22Rv1 (cell line): ENCODE measurements around the gene BNC2.

Experiments
- CTCF ChIP-seq: fragments of 450-650 bp; IDR thresholded peaks from 2 replicates; pipeline ENCODE4 v1.5.1; 2017; ENCODE audit warnings: mild to moderate bottlenecking
- ZFX ChIP-seq: fragments of 450-650 bp; IDR thresholded peaks from 2 replicates; pipeline ENCODE4 v1.6.1; 2017; ENCODE audit warnings: antibody characterized with exemption, borderline replicate concordance

- TF ChIP-seq CTCF (no peak), ZFX (no peak)
Measured at GRCh38 chr9:16384993-16385392, 485.5 kb downstream of the BNC2 start.
